NCI-H2171 treated with DMSO at 0.1 percent for 48 hours (cell line): ENCODE measurements around the gene RPL11.
"Not testable (repeated sequence)": the region's sequence is repeated elsewhere in the genome, so short reads cannot be mapped to it uniquely, and the experiment has no call there.

Experiments used
- DNase-seq: peaks from one replicate; lab custom pipeline; 2025; lab: John Stamatoyannopoulos, UW

The RPL11 gene

DNA sequence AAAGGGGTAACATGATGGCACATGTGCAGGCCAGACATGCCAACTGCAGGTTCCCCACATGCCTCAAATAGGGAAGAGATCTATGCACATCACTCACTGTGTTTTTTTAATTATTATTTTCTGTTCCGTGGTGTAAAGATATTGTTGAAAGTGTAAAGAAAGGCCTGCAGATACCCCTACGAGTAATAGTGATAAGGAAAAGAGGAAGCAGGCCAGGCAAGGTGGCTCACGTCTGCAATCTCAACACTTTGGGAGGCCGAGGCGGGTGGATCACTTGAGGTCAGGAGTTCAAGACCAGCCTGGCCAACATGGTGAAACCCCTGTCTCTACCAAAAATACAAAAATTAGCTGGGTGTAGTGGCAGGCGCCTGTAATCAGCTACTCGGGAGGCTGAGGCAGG is 6.4 kb upstream of the RPL11 start:
- DNase-seq = not testable (repeated sequence)

DNA sequence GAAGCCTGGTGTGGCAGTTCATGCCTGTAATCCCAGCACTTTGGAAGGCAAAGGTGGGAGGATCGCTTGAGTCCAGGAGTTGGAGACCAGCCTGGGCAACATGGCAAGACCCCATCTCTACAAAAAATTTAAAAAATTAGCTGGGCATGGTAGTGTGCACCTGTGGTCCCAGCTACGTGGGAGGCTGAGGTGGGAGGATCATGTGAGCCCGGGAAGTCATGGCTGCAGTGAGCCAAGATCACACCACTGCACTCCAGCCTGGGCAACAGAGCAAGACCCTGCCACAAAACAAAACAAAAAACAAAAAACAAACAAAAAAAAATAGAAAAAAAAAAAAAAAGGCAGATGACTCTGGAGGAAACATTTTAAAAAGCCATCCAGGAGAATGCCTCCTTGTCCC is 3.9 kb upstream of the RPL11 start:
- not testable (repeated sequence) for DNase-seq

DNA sequence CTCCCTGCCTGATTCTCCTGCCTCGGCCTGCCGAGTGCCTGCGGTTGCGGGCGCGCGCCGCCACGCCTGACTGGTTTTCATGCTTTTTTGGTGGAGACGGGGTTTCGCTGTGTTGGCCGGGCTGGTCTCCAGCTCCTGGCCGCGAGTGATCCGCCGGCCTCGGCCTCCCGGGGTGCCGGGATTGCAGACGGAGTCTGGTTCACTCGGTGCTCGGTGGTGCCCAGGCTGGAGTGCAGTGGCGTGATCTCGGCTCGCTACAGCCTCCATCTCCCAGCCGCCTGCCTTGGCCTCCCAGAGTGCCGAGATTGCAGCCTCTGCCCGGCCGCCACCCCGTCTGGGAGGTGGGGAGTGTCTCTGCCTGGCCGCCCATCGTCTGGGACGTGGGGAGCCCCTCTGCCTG is 3.3 kb upstream of the RPL11 start:
- not testable (repeated sequence) for DNase-seq

- DNase-seq = no peak
Observed at GRCh38 chr1:23692308-23692871, 784 bp downstream of the RPL11 start.

DNA sequence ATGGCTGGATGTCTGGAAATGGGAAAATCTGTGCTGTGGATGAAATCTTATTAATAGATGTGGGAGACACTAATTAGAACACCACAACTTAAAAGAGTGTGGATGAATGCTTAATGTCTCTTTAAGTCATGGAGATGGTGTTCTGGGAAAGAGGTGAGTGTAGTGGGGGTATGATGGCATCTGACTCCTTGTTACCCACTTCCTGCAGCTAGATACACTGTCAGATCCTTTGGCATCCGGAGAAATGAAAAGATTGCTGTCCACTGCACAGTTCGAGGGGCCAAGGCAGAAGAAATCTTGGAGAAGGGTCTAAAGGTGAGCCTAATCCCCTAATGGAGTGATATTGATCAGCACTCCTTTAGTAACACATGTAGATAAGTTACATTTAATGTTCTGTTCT is 2.0 kb downstream of the RPL11 start:
- no peak for DNase-seq

GRCh38 chr1:23694371-23694770 is 2.8 kb downstream of the RPL11 start:
- no peak for DNase-seq

GRCh38 chr1:23695667-23696066 is 4.1 kb downstream of the RPL11 start:
- no peak for DNase-seq

DNA sequence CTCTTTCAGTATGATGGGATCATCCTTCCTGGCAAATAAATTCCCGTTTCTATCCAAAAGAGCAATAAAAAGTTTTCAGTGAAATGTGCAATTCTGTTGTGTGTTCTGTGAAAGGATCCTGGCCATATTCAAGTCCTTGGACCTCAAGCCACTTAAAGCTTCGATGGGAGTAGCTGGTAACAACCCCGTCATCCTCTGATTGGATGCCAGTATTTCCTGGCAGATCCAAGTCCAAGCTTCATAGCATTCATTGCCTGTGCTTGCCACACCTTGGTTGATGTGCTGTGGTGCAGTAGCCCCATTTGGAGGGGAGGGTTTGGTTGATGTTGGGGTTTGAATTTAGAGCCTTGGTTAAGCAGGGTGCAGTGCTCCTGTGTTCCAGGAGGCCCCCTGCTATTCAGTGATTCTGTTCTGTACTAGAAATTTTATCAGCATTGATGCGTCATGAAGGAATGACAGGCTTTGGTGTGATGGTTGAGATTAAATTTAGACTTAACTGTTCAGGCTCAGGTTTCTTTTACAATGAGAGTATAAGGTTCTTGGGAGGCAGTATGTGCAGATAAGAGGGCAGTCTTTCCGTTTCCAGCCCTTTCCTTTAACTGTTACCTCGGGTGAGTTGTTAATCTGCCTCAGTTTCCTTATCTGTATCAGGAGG is 4.9 kb downstream of the RPL11 start:
- DNase-seq = no peak

DNA sequence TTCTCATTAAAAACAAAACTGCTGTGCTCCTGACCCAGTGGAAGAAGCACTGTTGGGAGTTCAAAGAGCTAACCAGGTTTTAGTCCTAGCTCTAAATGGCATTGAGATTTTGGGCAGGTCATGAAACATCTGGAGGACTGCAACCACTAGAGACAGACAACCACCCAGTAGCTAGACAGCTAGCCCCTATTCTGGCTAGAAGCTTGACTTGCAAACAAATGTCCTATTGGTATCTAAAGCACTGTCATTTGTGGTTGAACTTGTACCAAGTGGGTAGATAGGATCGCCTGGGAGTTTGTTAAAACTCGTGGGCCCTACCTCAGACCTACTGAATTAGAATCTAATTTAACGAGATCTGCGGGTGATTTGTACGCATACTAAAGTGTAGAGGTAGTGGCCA is 6.9 kb downstream of the RPL11 start:
- no peak for DNase-seq

DNA sequence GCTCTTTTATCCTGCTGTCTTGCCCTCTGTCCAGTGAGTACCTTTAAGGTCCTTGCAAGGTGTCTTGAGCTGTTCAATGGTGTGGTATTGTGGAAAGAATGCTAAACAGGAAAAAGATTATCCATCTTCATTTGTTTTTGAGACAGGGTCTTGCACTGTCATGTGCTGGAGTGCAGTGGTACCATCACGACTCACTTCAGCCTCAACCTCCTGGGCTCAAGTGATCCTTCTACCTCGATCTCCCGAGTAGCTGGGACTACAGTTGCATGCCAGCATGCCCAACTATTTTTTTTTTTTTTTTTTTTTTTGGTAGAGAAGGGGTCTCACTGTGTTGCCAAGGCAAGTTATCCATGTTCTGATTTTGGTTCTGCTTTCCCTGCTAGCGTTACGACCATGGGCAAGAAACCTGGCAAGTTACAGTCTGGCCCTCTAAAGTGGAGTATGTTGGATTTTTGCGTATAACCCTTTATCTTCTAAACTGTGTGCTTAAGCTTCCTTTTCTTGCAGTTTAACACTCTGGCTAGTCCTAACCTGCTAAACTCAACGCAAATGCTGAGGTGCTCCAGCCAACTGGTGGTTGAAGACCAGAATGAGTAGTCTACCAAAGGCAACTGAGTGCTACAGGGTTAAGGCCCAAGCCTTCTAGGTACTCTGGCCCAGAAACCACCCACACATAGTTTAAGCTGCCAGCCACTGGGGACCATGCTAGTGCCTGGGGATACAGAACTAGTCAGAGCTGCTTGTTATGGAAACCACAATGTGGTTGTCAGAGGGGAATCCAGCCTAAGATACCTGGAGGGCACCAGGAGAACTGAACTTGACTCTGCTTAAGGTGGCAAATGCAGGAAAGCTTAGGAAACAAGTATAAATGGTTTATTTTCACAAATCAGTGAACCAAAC is 7.9 kb downstream of the RPL11 start:
- DNase-seq = no peak

DNA sequence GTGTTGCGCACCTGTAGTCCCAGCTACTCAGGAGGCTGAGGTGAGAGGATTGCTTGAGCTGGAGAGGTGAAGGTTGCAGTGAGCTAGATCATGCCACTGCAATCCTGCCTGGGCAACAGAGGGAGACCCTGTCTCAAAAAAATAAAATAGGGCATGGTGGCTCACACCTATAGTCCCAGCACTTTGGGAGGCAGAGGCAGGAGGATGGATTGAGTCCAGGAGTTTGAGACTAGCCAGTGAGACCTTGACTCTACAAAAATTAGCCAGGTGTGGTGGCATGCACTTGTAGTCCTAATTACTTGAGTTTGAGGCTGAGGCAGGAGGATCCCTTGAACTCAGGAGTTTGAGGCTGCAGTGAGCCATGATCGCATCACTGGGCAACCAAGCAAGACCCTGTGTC is 9.7 kb downstream of the RPL11 start:
- no peak for DNase-seq

DNA sequence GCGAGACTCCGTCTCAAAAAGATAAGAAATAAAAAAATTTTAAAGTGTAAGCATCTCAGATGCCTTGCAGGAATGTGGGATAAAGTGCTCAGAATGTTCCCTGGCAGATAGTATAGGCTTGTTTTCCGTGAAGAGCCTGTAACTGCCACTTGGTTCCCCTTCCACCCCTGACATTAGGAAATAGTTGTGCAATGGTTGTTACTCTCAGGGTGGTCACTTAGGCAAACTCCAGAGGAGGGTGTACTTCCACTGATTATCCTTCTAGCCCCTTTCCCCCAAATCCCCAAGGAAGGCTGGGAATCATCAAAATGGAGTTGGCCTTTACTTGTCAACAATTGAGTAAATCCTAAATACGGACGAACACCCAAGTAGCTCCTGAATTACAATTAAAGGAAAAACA is 10.4 kb downstream of the RPL11 start:
- DNase-seq = no peak

- no peak for DNase-seq
Observed at GRCh38 chr1:23704834-23705495, 13.4 kb downstream of the RPL11 start.

GRCh38 chr1:23709229-23709628 is 17.6 kb downstream of the RPL11 start:
- no peak for DNase-seq

DNA sequence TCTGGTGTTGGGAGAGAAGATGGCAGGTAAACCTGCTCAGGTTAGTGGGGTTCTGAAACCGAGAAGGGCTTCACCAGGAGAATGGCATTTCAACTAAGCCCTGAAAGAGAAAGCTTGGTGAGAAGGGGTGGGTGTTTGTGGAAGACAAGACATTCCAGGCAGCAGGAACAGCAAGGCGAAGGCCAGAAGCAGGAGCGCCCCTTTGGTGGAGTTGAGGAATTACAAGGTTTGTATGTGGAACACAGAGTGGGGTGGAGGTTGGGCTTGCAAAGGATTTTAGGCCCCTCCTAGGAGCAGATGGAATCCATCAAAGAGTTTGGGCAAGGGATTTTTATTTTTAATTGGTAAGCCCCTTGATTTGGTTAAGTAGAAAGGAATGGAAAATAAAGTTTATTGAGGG is 26.9 kb downstream of the RPL11 start:
- DNase-seq = peak; percentile 65

GRCh38 chr1:23719162-23719820 is 27.7 kb downstream of the RPL11 start:
- DNase-seq = no peak

DNA sequence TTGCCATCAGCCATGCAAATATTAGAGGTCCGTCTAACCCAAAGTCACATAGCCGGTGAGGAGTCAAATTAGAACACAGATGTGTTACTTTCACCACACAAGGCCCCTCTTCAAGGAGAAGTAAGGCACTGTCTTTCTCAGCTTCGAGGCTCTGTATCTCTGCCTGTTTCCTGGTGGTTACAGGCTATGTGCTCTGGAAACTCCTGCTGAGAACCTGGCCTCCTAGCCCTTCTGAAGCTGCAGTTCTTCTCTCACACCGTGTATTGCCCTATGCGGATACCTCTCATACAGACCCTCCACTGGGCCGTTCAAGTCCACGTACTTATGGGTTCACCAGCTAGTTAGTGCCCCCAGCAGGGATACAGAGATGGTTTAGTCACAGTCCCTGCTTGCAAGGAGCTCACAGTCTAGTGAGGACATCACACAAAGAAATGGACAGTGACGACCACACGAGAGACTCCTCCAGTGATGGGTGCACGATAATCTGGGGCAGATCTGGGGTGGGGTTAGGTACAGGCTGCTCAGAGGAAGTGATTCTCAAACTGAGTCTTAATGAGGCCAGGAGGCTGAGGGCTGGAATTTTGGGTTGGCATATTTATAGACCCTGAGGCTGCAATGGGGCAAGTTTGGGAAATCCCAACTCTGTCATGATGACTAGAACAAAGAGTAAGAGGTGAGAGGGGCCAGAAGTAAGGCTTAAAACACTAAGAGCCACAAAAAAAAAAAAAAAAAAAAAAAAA is 28.8 kb downstream of the RPL11 start:
- DNase-seq = no peak

DNA sequence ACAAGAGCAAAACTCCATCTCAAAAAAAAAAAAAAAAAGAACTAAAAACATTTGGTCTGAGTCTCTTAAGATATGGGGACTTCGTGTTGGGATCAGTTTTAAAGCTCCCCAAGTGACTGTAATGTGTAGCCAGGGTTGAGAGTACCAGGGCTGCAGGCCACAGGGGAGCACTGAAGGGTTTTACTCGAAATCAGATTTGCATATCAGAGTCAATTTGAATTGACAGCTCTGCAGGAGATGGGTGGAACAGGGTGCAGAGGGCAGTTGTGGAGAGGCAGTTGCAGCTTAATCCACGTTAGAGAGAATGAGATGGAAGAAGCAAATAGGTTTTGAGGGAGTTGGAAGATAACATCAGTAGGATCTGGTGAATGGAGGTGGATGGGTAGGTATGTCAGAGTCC is 31.0 kb downstream of the RPL11 start:
- DNase-seq = no peak

- DNase-seq = no peak
Observed at GRCh38 chr1:23726686-23727085, 35.1 kb downstream of the RPL11 start.

- no peak for DNase-seq
Observed at GRCh38 chr1:23727362-23727811, 35.8 kb downstream of the RPL11 start.
